ENCODE data around the gene ANKRD33. TPM values are rescaled to one million over a fixed set of nuclear protein-coding genes. Genes with fewer than 3 reads are reported as not detected.

The ANKRD33 gene
- total RNA-seq, 1 experiment from 2014 or later, result 0.81 TPM

GRCh38 chr12:51863363-51863932 lies 24.5 kb upstream of the ANKRD33 start:
- H3K4me1 Mint-ChIP-seq, result peaks cover 59 to 65% of the 10 kb centered on the region in 2 experiments
- Histone ChIP-seq H4K91ac (ENCODE audit: insufficient read length, low read depth, low read length) (no peak overlapping the region), H4K20me1 (ENCODE audit: control insufficient read depth, insufficient read depth, insufficient read length) (no peaks in the 10 kb centered on the region), H3K56ac (ENCODE audit: insufficient read length, low read depth, low read length) (no peak overlapping the region), H2AK5ac (ENCODE audit: insufficient read length, low read length) (no peak overlapping the region), H2BK12ac (ENCODE audit: insufficient read length, low read depth, low read length) (no peak overlapping the region), H2BK20ac (ENCODE audit: low read depth, low read length, poor library complexity, severe bottlenecking) (no peak overlapping the region), H2BK5ac (ENCODE audit: insufficient read length, low read length) (no peak overlapping the region), H3K79me2 (ENCODE audit: insufficient read depth, low read length) (no peaks in the 10 kb centered on the region), H3K14ac (ENCODE audit: insufficient read depth, low read length) (peak overlapping the region; percentile 44), H3K79me1 (ENCODE audit: insufficient read depth, low read depth, low read length, poor library complexity, severe bottlenecking) (no peaks in the 10 kb centered on the region), H3K27ac (ENCODE audit: insufficient read length, low read depth, low read length) (no peak overlapping the region), H3T11ph (ENCODE audit: low read length) (no peak overlapping the region), H2BK120ac (ENCODE audit: low read depth, low read length, poor library complexity, severe bottlenecking) (no peak overlapping the region), H3K23ac (ENCODE audit: insufficient read length, low read depth, low read length) (no peak overlapping the region), H3K23me2 (ENCODE audit: insufficient read length, low read depth, low read length, poor library complexity, severe bottlenecking) (peaks cover 13% of the 10 kb centered on the region), H4K5ac (ENCODE audit: insufficient read length, low read depth, low read length) (no peak overlapping the region), H2BK15ac (ENCODE audit: low read depth, low read length) (no peak overlapping the region), H3K4ac (ENCODE audit: low read depth, low read length) (no peak overlapping the region), H3K4me2 (ENCODE audit: insufficient read depth, insufficient read length, low read length) (peak overlapping the region; percentile 69), H3K27me3 (ENCODE audit: insufficient read depth, low read length) (peaks cover 6% of the 10 kb centered on the region; the same call in 1 of the 2 replicates), H3K9me3 (ENCODE audit: control insufficient read depth, low read depth, low read length) (no peaks in the 10 kb centered on the region), H3K18ac (ENCODE audit: insufficient read length, low read depth, low read length) (no peak overlapping the region), H2AFZ (ENCODE audit: low read length) (no peak overlapping the region), H4K8ac (replicated peaks; ENCODE audit: insufficient read length, low read depth, low read length) (no peak overlapping the region), H3K4me1 (ENCODE audit: insufficient read depth, low read length) (peaks cover 10% of the 10 kb centered on the region; the same call in 1 of the 2 replicates), H3K9ac (ENCODE audit: extremely low read depth, insufficient read length, low read length) (no peak overlapping the region)
- DNase-seq, result peak; percentile 50
- H3K36me3 Mint-ChIP-seq (ENCODE audit: insufficient read depth in 1 of 3, low read depth in 3 of 3), result no peaks in the 10 kb centered on the region
- peaks cover 54% of the 10 kb centered on the region for H3K27me3 Mint-ChIP-seq (ENCODE audit: low read depth)
- peak overlapping the region; percentile 16 to 95 (median 92); a peak in 6 of 7 replicates for H3K27ac Mint-ChIP-seq
- TF ChIP-seq CTCF (conservative IDR thresholded peaks at IDR 0.05), result no peak
- H3K4me3 Mint-ChIP-seq, result peak overlapping the region; percentile 58 to 79
- no CpG with 5 or more reads among the region's 17 CpGs for WGBS (ENCODE audit: extremely low coverage, insufficient read length, low lambda C conversion rate)
- H3K9me3 Mint-ChIP-seq, result peaks cover 0 to 2% of the 10 kb centered on the region in 2 experiments; a peak in 2 of 5 replicates

Measured in H9 (cell line).